ENCODE measurements around the gene CMTR1.
"Not testable (repeated sequence)": the region's sequence is repeated elsewhere in the genome, so short reads cannot be mapped to it uniquely, and the experiment has no call there.

The CMTR1 gene

DNA sequence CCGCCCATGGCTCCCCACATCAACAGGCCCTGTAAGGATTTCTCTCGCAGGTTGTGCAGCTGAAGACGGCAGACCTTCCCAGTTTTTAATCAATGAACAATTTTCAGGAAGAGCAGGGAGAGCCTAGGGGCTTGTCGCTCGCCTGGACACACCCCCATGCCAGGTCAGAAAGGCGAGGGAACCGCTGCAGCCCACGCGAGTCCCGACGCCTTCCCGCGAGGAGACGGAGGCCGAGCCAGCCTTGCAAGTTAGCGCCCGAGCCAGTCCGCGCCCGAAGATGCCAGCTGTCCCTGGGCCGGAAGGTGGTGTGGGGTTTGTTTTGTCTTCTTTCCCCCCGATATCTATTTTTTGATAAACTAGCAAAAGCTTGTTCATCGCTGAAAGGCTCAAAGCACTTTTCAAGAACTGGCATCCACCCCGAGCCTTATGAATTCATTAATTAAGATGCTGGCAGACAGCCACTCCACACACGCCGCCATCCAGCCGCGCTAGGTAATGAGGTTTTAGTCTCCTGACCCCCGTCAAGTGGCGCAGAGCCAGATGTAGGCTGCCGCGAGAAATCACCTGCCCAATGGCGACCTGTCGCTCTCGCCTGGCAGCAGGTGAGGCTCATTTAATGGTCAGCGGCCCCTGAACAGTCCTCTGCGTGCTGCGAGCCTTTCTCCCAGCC is 60.1 kb downstream of the CMTR1 start:
- no peak for DNase-seq (ENCODE audit: low spot score)

- no peak for DNase-seq (ENCODE audit: low spot score)
Observed at GRCh38 chr6:37493661-37493995, 60.6 kb downstream of the CMTR1 start.

- no peak for DNase-seq (ENCODE audit: low spot score)
Observed at GRCh38 chr6:37495244-37495934, 62.4 kb downstream of the CMTR1 start.

- no peak for DNase-seq (ENCODE audit: low spot score)
Observed at GRCh38 chr6:37496951-37497885, 64.2 kb downstream of the CMTR1 start.

GRCh38 chr6:37499433-37500293 is 66.6 kb downstream of the CMTR1 start, which contains the start of gene CCDC167:
Gene CCDC167 (minus strand): TSS chr6:37499893. CDS start chr6:37499863, 30 bp downstream.
- DNase-seq (ENCODE audit: low spot score) = peak; percentile 96

- no peak for DNase-seq (ENCODE audit: low spot score)
Observed at GRCh38 chr6:37500294-37500608, 67.2 kb downstream of the CMTR1 start.

DNA sequence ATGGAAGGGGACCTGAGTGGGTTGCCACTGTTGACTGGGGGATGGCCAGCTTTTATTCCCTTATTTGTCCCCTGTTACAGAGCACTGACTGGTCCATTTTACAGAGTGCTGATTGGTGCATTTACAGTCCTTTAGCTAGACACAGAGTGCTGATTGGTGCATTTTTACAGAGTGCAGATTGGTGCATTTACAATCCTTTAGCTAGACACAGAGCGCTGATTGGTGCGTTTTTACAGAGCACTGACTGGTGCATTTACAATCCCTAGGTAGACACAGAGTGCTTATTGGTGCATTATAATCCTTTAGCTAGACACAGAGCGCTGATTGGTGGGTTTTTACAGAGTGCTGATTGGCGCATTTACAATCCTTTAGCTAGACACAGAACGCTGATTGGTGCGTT is 67.9 kb downstream of the CMTR1 start:
- not testable (repeated sequence) for DNase-seq (ENCODE audit: low spot score)

- DNase-seq (ENCODE audit: low spot score) = no peak
Observed at GRCh38 chr6:37501632-37502491, 68.8 kb downstream of the CMTR1 start.

- DNase-seq (ENCODE audit: low spot score) = no peak
Observed at GRCh38 chr6:37502703-37503291, 69.8 kb downstream of the CMTR1 start.

GRCh38 chr6:37503309-37503965 is 70.4 kb downstream of the CMTR1 start:
- no peak for DNase-seq (ENCODE audit: low spot score)

- no peak for DNase-seq (ENCODE audit: low spot score)
Observed at GRCh38 chr6:37504024-37504423, 71.0 kb downstream of the CMTR1 start.

GRCh38 chr6:37506479-37506878 is 73.5 kb downstream of the CMTR1 start:
- DNase-seq (ENCODE audit: low spot score) = no peak

- DNase-seq (ENCODE audit: low spot score) = no peak
Observed at GRCh38 chr6:37507077-37507476, 74.1 kb downstream of the CMTR1 start.

- DNase-seq (ENCODE audit: low spot score) = no peak
Observed at GRCh38 chr6:37507690-37508421, 74.8 kb downstream of the CMTR1 start.

- DNase-seq (ENCODE audit: low spot score) = no peak
Observed at GRCh38 chr6:37511201-37511600, 78.2 kb downstream of the CMTR1 start.

GRCh38 chr6:37511910-37512399 is 78.9 kb downstream of the CMTR1 start:
- no peak for DNase-seq (ENCODE audit: low spot score)

GRCh38 chr6:37512400-37513011 is 79.5 kb downstream of the CMTR1 start:
- DNase-seq (ENCODE audit: low spot score) = no peak

DNA sequence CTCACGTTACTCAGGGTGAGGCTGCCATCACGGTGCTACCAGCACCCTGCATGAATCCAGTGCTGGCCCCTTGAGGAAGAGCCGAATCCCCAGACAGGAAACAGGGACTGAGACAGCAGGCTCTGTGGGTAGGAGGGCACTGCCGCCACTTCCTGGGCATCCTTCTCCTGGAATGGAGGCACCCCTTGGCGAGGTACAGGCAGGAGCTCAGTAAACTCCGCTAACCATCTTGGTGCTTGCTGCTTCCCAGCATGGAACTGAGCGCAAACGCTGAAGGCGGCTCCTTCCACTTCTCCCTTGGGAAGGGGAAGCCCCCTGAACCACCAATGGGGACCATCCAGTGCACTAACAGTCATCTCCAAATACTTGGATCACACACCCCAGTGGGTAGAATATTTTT is 80.1 kb downstream of the CMTR1 start:
- no peak for DNase-seq (ENCODE audit: low spot score)

DNA sequence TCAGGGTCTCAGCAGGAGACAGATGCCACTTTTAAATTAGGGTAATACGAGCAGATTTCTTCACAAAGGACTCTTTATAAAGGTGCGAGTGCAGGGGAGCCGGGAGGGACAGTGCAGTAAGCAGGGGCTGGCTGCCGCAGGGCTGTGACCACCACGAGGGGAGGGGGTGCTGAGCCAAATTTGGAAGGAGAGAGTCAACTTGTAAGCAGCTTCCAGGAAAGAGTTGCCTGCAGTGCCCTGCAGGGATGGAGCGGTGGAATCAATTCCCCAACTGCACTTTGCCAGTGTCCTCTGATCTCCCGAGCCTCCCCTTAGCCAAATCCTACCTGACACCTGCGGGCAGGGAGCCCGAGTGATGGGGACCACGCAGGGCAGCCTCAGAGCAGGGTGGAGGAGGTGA is 80.6 kb downstream of the CMTR1 start:
- DNase-seq (ENCODE audit: low spot score) = no peak
